HEK293 (cell line): Measurements from ENCODE around the gene NEK1.

Source experiments
- CTCF ChIA-PET: fragments of 350-600 bp; formaldehyde crosslinking; extraction: SDS; loops from one replicate; lab custom pipeline; 2021; ENCODE audit warnings: antibody characterized with exemption; lab: Yijun Ruan, JAX
- POLR2A ChIA-PET: fragments of 300-600 bp; formaldehyde crosslinking; extraction: SDS; loops from one replicate; lab custom pipeline; 2020; ENCODE audit warnings: antibody characterized with exemption, inconsistent platforms; lab: Yijun Ruan, JAX
- H3K27ac ChIP-seq: fragments of 200-500 bp; sonication (Bioruptor generic); 2 replicates; pipeline ENCODE4 v1.5.1; 2014; ENCODE audit warnings: low read depth, low read length, control low read depth, inconsistent platforms; ENCODE audit errors: extremely low read depth
- H3K36me3 ChIP-seq, 2 experiments: fragments of 200-500 bp in 1 of 2; sonication (Bioruptor generic) in 1 of 2; 1 replicate in 1 of 2; 2 replicates in 1 of 2; pipeline ENCODE4 v1.5.1; 2014 to 2017; ENCODE audit warnings: inconsistent platforms in 2 of 2, low read length in 2 of 2; ENCODE audit not compliant: control insufficient read depth in 2 of 2, insufficient read depth in 1 of 2
- H3K4me1 ChIP-seq: fragments of 200-500 bp; sonication (Bioruptor generic); 2 replicates; pipeline ENCODE4 v1.5.1; 2014; ENCODE audit warnings: mild to moderate bottlenecking, low read length, inconsistent platforms; ENCODE audit not compliant: control insufficient read depth, insufficient read depth
- H3K4me3 ChIP-seq: 2 replicates; pipeline ENCODE4 v1.5.1; 2011; ENCODE audit warnings: low read depth, mild to moderate bottlenecking, control low read depth, low read length, moderate library complexity
- H3K9me3 ChIP-seq: fragments of 200-500 bp; sonication (Bioruptor generic); 2 replicates; pipeline ENCODE4 v1.5.1; 2014; ENCODE audit warnings: low read depth, low read length, inconsistent platforms; ENCODE audit not compliant: control insufficient read depth, insufficient read depth
- HOXD13 ChIP-seq: sonication (generic); formaldehyde crosslinking; IDR thresholded peaks from 2 replicates; pipeline ENCODE4 v1.8.0; 2022; ENCODE audit warnings: missing genetic modification reagents, borderline replicate concordance
- KLF1 ChIP-seq: fragments of 450-650 bp; formaldehyde crosslinking; IDR thresholded peaks from 2 replicates; pipeline ENCODE4 v1.5.1; 2016; ENCODE audit warnings: missing biosample characterization, missing genetic modification characterization
- KLF10 ChIP-seq: fragments of 450-650 bp; IDR thresholded peaks from 2 replicates; pipeline ENCODE4 v1.5.1; 2018; ENCODE audit warnings: missing biosample characterization, mild to moderate bottlenecking, missing genetic modification characterization
- OSR2 ChIP-seq: fragments of 450-650 bp; formaldehyde crosslinking; IDR thresholded peaks from 2 replicates; pipeline ENCODE4 v1.5.1; 2016; ENCODE audit warnings: missing biosample characterization, missing genetic modification characterization
- PRDM1 ChIP-seq: fragments of 450-650 bp; formaldehyde crosslinking; IDR thresholded peaks from 2 replicates; pipeline ENCODE4; 2016; ENCODE audit warnings: missing biosample characterization, missing genetic modification characterization
- TCF7L2 ChIP-seq: IDR thresholded peaks from 2 replicates; pipeline ENCODE4 v1.6.1; 2011; ENCODE audit warnings: low read depth, mild to moderate bottlenecking, inconsistent platforms, low read length, moderate library complexity, borderline replicate concordance
- ZBTB26 ChIP-seq: fragments of 450-650 bp; formaldehyde crosslinking; optimal IDR thresholded peaks from 2 replicates; pipeline ENCODE3; 2016; ENCODE audit warnings: missing biosample characterization, mild to moderate bottlenecking, missing genetic modification characterization
- ZNF121 ChIP-seq: fragments of 450-650 bp; formaldehyde crosslinking; IDR thresholded peaks from 2 replicates; pipeline ENCODE4 v1.5.1; 2016; ENCODE audit warnings: missing biosample characterization, missing genetic modification characterization
- ZNF23 ChIP-seq: fragments of 450-650 bp; formaldehyde crosslinking; IDR thresholded peaks from 2 replicates; pipeline ENCODE4 v1.5.1; 2016; ENCODE audit warnings: missing biosample characterization, missing genetic modification characterization, borderline replicate concordance
- ZNF266 ChIP-seq: fragments of 450-650 bp; formaldehyde crosslinking; IDR thresholded peaks from 2 replicates; pipeline ENCODE4 v1.5.1; 2016; ENCODE audit warnings: missing biosample characterization, missing genetic modification characterization, low read depth
- ZNF416 ChIP-seq: fragments of 450-650 bp; formaldehyde crosslinking; IDR thresholded peaks from 2 replicates; pipeline ENCODE4 v1.5.1; 2016; ENCODE audit warnings: missing biosample characterization, missing genetic modification characterization
- ZNF433 ChIP-seq: fragments of 450-650 bp; formaldehyde crosslinking; IDR thresholded peaks from 2 replicates; pipeline ENCODE4 v1.5.1; 2016; ENCODE audit warnings: missing biosample characterization, missing genetic modification characterization, low read depth
- ZNF48 ChIP-seq: fragments of 450-650 bp; formaldehyde crosslinking; IDR thresholded peaks from 2 replicates; pipeline ENCODE4 v1.5.1; 2016; ENCODE audit warnings: missing biosample characterization, missing genetic modification characterization
- ZNF530 ChIP-seq: fragments of 450-650 bp; formaldehyde crosslinking; IDR thresholded peaks from 2 replicates; pipeline ENCODE4 v1.5.1; 2016; ENCODE audit warnings: low read depth, missing biosample characterization, missing genetic modification characterization
- ZNF585B ChIP-seq: fragments of 450-650 bp; formaldehyde crosslinking; IDR thresholded peaks from 2 replicates; pipeline ENCODE4 v1.5.1; 2016; ENCODE audit warnings: missing biosample characterization, missing genetic modification characterization
- ZNF768 ChIP-seq: fragments of 450-650 bp; formaldehyde crosslinking; IDR thresholded peaks from 2 replicates; pipeline ENCODE4 v1.5.1; 2018; ENCODE audit warnings: missing biosample characterization, mild to moderate bottlenecking, missing genetic modification characterization
- TF ChIP-seq, protein P1 (sequence below): IDR thresholded peaks from 2 replicates; pipeline ENCODE4 v1.6.1; 2011; ENCODE audit warnings: mild to moderate bottlenecking, low read depth, low read length, borderline replicate concordance
- TF ChIP-seq, protein P2 (sequence below): fragments of 450-650 bp; formaldehyde crosslinking; IDR thresholded peaks from 2 replicates; pipeline ENCODE4 v1.5.1; 2016; ENCODE audit warnings: missing biosample characterization, missing genetic modification characterization
- TF ChIP-seq, protein P3 (sequence below): fragments of 450-650 bp; formaldehyde crosslinking; IDR thresholded peaks from 2 replicates; pipeline ENCODE4 v1.5.1; 2016; ENCODE audit warnings: missing biosample characterization, missing genetic modification characterization
- TF ChIP-seq, protein P4 (sequence below): fragments of 450-650 bp; formaldehyde crosslinking; IDR thresholded peaks from 2 replicates; pipeline ENCODE4; 2016; ENCODE audit warnings: missing biosample characterization, missing genetic modification characterization

NEK1 gene

GRCh38 chr4:169582706-169583105, 29.7 kb downstream of the NEK1 start (continued):
- TF ChIP-seq, protein P1, sequence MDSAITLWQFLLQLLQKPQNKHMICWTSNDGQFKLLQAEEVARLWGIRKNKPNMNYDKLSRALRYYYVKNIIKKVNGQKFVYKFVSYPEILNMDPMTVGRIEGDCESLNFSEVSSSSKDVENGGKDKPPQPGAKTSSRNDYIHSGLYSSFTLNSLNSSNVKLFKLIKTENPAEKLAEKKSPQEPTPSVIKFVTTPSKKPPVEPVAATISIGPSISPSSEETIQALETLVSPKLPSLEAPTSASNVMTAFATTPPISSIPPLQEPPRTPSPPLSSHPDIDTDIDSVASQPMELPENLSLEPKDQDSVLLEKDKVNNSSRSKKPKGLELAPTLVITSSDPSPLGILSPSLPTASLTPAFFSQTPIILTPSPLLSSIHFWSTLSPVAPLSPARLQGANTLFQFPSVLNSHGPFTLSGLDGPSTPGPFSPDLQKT, result no peak
- TF ChIP-seq ZNF768 (no peak), ZNF23 (no peak)

GRCh38 chr4:169582203-169582602, 30.2 kb downstream of the NEK1 start:
- TF ChIP-seq OSR2, result no peak
- TF ChIP-seq ZNF266 (tag by site-specific recombination), result no peak
- TF ChIP-seq, protein P2, sequence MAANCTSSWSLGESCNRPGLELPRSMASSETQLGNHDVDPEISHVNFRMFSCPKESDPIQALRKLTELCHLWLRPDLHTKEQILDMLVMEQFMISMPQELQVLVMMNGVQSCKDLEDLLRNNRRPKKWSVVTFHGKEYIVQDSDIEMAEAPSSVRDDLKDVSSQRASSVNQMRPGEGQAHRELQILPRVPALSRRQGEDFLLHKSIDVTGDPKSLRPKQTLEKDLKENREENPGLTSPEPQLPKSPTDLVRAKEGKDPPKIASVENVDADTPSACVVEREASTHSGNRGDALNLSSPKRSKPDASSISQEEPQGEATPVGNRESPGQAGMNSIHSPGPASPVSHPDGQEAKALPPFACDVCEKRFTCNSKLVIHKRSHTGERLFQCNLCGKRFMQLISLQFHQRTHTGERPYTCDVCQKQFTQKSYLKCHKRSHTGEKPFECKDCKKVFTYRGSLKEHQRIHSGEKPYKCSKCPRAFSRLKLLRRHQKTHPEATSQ (tag by site-specific recombination), result no peak
- no peak for TF ChIP-seq TCF7L2
- no peak for TF ChIP-seq PRDM1 (tag by site-specific recombination)
- no peak for TF ChIP-seq ZBTB26 (tag by site-specific recombination)
- TF ChIP-seq, protein P3, sequence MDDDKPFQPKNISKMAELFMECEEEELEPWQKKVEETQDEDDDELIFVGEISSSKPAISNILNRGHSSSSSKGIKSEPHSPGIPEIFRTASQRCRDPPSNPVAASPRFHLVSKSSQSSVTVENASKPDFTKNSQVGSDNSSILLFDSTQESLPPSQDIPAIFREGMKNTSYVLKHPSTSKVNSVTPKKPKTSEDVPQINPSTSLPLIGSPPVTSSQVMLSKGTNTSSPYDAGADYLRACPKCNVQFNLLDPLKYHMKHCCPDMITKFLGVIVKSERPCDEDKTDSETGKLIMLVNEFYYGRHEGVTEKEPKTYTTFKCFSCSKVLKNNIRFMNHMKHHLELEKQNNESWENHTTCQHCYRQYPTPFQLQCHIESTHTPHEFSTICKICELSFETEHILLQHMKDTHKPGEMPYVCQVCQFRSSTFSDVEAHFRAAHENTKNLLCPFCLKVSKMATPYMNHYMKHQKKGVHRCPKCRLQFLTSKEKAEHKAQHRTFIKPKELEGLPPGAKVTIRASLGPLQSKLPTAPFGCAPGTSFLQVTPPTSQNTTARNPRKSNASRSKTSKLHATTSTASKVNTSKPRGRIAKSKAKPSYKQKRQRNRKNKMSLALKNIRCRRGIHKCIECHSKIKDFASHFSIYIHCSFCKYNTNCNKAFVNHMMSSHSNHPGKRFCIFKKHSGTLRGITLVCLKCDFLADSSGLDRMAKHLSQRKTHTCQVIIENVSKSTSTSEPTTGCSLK (tag by site-specific recombination), result no peak
- no peak for TF ChIP-seq ZNF416
- TF ChIP-seq KLF10, result no peak
- no peak for TF ChIP-seq ZNF585B
- TF ChIP-seq ZNF48, result no peak
- TF ChIP-seq ZNF530 (tag by site-specific recombination), result no peak
- no peak for TF ChIP-seq ZNF433 (tag by site-specific recombination)
- no peak for TF ChIP-seq HOXD13 (CRISPR knock-in tag)
- TF ChIP-seq ZNF121, result no peak
- TF ChIP-seq, protein P4, sequence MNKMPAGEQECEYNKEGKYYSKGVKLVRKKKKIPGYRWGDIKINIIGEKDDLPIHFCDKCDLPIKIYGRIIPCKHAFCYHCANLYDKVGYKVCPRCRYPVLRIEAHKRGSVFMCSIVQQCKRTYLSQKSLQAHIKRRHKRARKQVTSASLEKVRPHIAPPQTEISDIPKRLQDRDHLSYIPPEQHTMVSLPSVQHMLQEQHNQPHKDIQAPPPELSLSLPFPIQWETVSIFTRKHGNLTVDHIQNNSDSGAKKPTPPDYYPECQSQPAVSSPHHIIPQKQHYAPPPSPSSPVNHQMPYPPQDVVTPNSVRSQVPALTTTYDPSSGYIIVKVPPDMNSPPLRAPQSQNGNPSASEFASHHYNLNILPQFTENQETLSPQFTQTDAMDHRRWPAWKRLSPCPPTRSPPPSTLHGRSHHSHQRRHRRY, result no peak
- TF ChIP-seq KLF1 (tag by site-specific recombination), result no peak
- TF ChIP-seq, all 188 proteins: peak for 0
- ChIA-PET POLR2A (no interaction called here), CTCF (no interaction called here)
- no peaks in the 10 kb centered on the region for H3K4me1 ChIP-seq
- no peaks in the 10 kb centered on the region for H3K9me3 ChIP-seq
- H3K27ac ChIP-seq, result no peak overlapping the region
- H3K36me3 ChIP-seq, result peaks cover 8 to 16% of the 10 kb centered on the region in 2 experiments; a peak in 2 of 3 replicates
- H3K4me3 ChIP-seq, result no peak overlapping the region
